BE2C (cell line): Measurements from ENCODE around the gene KRTAP1-1.

Source experiments
- DNase-seq: peaks from one replicate; pipeline ENCODE4 v3.0.0-alpha.2; 2020
- H3K27me3 ChIP-seq: fragments of 250-450 bp; sonication (Bioruptor Pico); 2 replicates; pipeline ENCODE4 v1.5.1; 2020; ENCODE audit warnings: mild to moderate bottlenecking
- H3K36me3 ChIP-seq: fragments of 250-450 bp; sonication (Bioruptor Pico); 2 replicates; pipeline ENCODE4 v1.5.1; 2020; ENCODE audit warnings: mild to moderate bottlenecking
- H3K4me1 ChIP-seq: fragments of 250-450 bp; sonication (Bioruptor Pico); 2 replicates; pipeline ENCODE4 v1.5.1; 2020
- H3K4me3 ChIP-seq: 2 replicates; pipeline ENCODE4 v1.5.1; 2011; ENCODE audit warnings: low read depth, low read length
- H3K9me3 ChIP-seq: fragments of 250-450 bp; sonication (Bioruptor Pico); 2 replicates; pipeline ENCODE4 v1.5.1; 2020
- CTCF ChIP-seq: IDR thresholded peaks from 2 replicates; pipeline ENCODE4 v1.5.1; 2012; ENCODE audit warnings: mild to moderate bottlenecking, low read depth, low read length

KRTAP1-1 gene

GRCh38 chr17:41012326-41013120, 28.7 kb downstream of the KRTAP1-1 start:
- H3K36me3 ChIP-seq, result no peaks in the 10 kb centered on the region

GRCh38 chr17:41010441-41010840, 30.8 kb downstream of the KRTAP1-1 start:
- no peaks in the 10 kb centered on the region for H3K9me3 ChIP-seq
- no peak overlapping the region for H3K4me3 ChIP-seq
- no peaks in the 10 kb centered on the region for H3K4me1 ChIP-seq
- no peak for DNase-seq
- H3K27me3 ChIP-seq, result peaks cover 11% of the 10 kb centered on the region
- no peak for TF ChIP-seq CTCF
- H3K36me3 ChIP-seq, result no peaks in the 10 kb centered on the region

More at GRCh38 chr17:41012326-41013120, 28.7 kb downstream of the KRTAP1-1 start:
- no peak for TF ChIP-seq CTCF
- DNase-seq, result no peak
- no peaks in the 10 kb centered on the region for H3K9me3 ChIP-seq
- no peaks in the 10 kb centered on the region for H3K4me1 ChIP-seq
- no peak overlapping the region for H3K4me3 ChIP-seq
- H3K27me3 ChIP-seq, result peaks cover 24% of the 10 kb centered on the region

- no peaks in the 10 kb centered on the region for H3K9me3 ChIP-seq
- H3K4me3 ChIP-seq, result no peak overlapping the region
- TF ChIP-seq CTCF, result no peak
- no peaks in the 10 kb centered on the region for H3K36me3 ChIP-seq
- H3K27me3 ChIP-seq, result peaks cover 9% of the 10 kb centered on the region
- H3K4me1 ChIP-seq, result no peaks in the 10 kb centered on the region
- no peak for DNase-seq
These were observed 31.3 kb downstream of the KRTAP1-1 start for GRCh38 chr17:41009936-41010335.

GRCh38 chr17:41009301-41009760, 31.9 kb downstream of the KRTAP1-1 start:
- Histone ChIP-seq H3K4me1 (no peaks in the 10 kb centered on the region), H3K9me3 (no peaks in the 10 kb centered on the region), H3K4me3 (no peak overlapping the region), H3K36me3 (no peaks in the 10 kb centered on the region), H3K27me3 (peaks cover 15% of the 10 kb centered on the region)
- no peak for DNase-seq
- TF ChIP-seq CTCF, result no peak

GRCh38 chr17:41008811-41009210, 32.4 kb downstream of the KRTAP1-1 start, which contains the start of gene KRTAP3-1:
KRTAP3-1 (minus strand) TSS chr17:41009128; CDS start chr17:41009074, 54 bp downstream.
- Histone ChIP-seq H3K9me3 (no peaks in the 10 kb centered on the region), H3K4me1 (no peaks in the 10 kb centered on the region), H3K27me3 (peaks cover 16% of the 10 kb centered on the region), H3K36me3 (no peaks in the 10 kb centered on the region), H3K4me3 (no peak within 1 kb of the TSS)
- no peak for TF ChIP-seq CTCF
- no peak for DNase-seq

GRCh38 chr17:41004397-41004796, 36.9 kb downstream of the KRTAP1-1 start:
- TF ChIP-seq CTCF, result no peak
- Histone ChIP-seq H3K4me3 (no peak overlapping the region), H3K9me3 (no peaks in the 10 kb centered on the region), H3K27me3 (peaks cover 21% of the 10 kb centered on the region), H3K36me3 (no peaks in the 10 kb centered on the region), H3K4me1 (no peaks in the 10 kb centered on the region)
- DNase-seq, result no peak
